ENCODE results near the gene CEP120.

CEP120 gene

DNA sequence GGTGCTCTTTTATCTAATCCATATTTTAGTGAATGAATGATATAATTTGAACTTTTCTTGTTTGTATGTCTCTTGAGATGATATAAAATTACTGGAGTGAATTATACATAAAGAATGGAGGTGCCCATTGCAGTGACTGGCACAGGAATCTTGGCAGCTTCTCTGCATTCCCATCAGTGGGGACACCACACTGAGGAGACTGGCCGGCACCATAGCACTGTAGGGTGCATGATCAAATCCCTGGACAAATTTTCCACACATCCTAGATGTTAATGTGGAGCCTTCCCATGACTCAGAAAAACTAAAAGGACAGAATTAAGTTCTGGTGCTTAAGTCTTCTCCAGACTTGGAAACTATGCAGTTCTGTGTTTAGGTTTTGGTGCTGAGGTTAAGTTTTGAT is 124.1 kb downstream of the CEP120 start:
- no peak for DNase-seq (ENCODE audit: low read depth)

DNA sequence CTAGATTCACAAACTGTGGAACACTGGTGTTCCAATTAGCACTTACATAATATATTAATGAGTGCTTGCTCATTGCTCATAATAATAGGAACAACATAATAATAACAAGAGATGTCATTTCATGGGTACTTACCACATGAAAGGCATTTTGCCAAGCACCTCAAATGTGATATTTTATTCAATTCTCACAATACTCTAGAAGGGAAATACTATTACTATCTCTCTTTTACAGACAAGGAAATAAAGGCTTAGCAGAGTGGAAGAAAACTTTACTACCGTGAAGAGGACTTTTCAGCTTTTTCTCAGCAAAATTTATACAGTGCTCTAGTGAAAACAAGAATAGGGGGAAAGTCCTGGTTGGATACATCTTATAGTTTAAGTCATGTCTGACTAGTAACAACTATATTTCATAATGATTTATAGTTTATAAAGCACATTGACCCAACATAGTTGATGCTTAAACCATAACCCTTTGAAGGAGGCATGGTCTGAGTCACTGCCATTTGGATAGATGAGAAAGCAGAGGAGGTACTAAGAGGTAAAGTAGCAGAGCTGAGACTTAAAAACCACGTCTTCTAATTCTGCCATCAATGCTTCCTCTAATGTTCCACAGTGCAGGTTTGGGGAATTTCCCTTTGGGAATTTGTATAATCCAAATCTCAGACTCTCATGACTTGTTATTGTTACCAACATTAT is 124.7 kb downstream of the CEP120 start:
- no peak for DNase-seq (ENCODE audit: low read depth)

- DNase-seq (ENCODE audit: low read depth) = no peak
These were observed 125.3 kb downstream of the CEP120 start for GRCh38 chr5:123297866-123298265.

- DNase-seq (ENCODE audit: low read depth) = no peak
These were observed 125.9 kb downstream of the CEP120 start for GRCh38 chr5:123297198-123297831.

Data from fibroblast of gingiva (primary cell).